Measurements from ENCODE around the gene IL10RB. TPM values are rescaled to one million over a fixed set of nuclear protein-coding genes. Genes with fewer than 3 reads are reported as not detected.

IL10RB gene
- total and polyA plus RNA-seq, 2 experiments from 2014 or later, result 2.2 to 2.5 TPM

DNA sequence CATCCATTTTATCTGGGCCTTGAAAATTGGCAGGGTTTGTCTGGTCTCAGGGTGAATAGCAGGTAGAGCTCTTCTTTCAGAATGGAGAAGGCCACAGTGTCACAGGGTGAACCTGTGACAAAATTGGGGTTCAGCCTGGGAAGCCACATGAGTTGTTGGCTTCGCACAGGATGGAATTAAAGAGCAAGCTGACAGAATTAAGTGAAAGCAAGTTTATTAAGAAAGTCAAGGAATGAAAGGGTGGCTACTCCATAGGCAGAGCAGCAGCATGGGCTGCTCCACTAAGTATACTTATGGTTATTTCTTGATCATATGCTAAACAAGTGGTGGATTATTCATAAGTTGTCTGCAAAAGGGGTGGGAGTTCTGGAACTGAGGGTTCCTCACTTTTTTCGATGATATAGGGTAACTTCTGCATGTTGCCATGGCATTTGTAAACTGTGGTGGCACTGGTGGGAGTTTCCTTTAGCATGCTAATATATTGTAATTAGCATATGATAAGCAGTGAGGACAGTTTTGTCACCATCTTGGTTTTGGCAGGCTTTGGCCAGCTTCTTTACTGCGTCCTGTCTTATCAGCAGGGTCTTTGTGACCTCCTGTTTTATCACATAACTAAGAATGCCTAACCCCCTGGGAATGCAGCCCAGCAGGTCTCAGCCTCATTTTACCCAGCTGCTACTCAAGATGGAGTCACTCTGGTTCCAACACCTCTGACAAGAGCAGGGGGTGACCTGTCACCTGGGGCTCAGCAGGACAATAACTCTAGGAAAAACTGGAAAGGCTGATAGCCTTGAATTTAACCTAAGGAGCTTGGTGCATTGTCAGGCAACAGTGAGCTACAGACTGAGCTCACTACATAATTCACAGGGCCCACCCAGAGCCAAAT lies 31.3 kb upstream of the IL10RB start:
- H3K4me1 Mint-ChIP-seq, result peaks cover 25% of the 10 kb centered on the region
- H3K27me3 ChIP-seq (ENCODE audit: insufficient read depth), result peaks cover 5% of the 10 kb centered on the region; the same call in 1 of the 2 replicates
- H3K4me3 Mint-ChIP-seq, result no peak overlapping the region
- no peak overlapping the region for H3K4me3 ChIP-seq
- H3K27me3 Mint-ChIP-seq (ENCODE audit: insufficient read depth, low read depth, poor library complexity), result peaks cover 8% of the 10 kb centered on the region
- H3F3A ChIP-seq (replicated peaks; ENCODE audit: low read depth), result 0 out of 2 replicates have a peak, but pooled peaks cover 3% of the 10 kb centered on the region
- peaks cover 47% of the 10 kb centered on the region for H3K36me3 Mint-ChIP-seq (ENCODE audit: low read depth)
- peaks cover 7% of the 10 kb centered on the region; the same call in 1 of the 2 replicates for H3K36me3 ChIP-seq (ENCODE audit: insufficient read depth)
- no peak overlapping the region for H3K27ac Mint-ChIP-seq
- peaks cover 24% of the 10 kb centered on the region for H3K4me1 ChIP-seq (ENCODE audit: insufficient read depth)
- DNase-seq (ENCODE audit: low spot score) (peak; percentile 38), ATAC-seq (no peak)
- 0 out of 2 replicates have a peak overlapping the region, but pooled peaks have one; percentile 20 for H3K4me2 ChIP-seq
- no peak overlapping the region for H3K27ac ChIP-seq (ENCODE audit: low read depth)
- H4K20me1 ChIP-seq (replicated peaks; ENCODE audit: insufficient read depth), result 0 out of 2 replicates have a peak, but pooled peaks cover 3% of the 10 kb centered on the region
- no peak for TF ChIP-seq CREB1 (CRISPR knock-in tag; IDR thresholded peaks at IDR 0.05; ENCODE audit: low read depth)
- no peak for TF ChIP-seq EZH2phosphoT487 (IDR thresholded peaks at IDR 0.05; ENCODE audit: unreplicated experiment)
- TF ChIP-seq STAT1 (IDR thresholded peaks at IDR 0.05; ENCODE audit: unreplicated experiment), result no peak
- no peak for TF ChIP-seq POLR2AphosphoS5 (IDR thresholded peaks at IDR 0.05; ENCODE audit: low read depth)
- TF ChIP-seq, protein P1, sequence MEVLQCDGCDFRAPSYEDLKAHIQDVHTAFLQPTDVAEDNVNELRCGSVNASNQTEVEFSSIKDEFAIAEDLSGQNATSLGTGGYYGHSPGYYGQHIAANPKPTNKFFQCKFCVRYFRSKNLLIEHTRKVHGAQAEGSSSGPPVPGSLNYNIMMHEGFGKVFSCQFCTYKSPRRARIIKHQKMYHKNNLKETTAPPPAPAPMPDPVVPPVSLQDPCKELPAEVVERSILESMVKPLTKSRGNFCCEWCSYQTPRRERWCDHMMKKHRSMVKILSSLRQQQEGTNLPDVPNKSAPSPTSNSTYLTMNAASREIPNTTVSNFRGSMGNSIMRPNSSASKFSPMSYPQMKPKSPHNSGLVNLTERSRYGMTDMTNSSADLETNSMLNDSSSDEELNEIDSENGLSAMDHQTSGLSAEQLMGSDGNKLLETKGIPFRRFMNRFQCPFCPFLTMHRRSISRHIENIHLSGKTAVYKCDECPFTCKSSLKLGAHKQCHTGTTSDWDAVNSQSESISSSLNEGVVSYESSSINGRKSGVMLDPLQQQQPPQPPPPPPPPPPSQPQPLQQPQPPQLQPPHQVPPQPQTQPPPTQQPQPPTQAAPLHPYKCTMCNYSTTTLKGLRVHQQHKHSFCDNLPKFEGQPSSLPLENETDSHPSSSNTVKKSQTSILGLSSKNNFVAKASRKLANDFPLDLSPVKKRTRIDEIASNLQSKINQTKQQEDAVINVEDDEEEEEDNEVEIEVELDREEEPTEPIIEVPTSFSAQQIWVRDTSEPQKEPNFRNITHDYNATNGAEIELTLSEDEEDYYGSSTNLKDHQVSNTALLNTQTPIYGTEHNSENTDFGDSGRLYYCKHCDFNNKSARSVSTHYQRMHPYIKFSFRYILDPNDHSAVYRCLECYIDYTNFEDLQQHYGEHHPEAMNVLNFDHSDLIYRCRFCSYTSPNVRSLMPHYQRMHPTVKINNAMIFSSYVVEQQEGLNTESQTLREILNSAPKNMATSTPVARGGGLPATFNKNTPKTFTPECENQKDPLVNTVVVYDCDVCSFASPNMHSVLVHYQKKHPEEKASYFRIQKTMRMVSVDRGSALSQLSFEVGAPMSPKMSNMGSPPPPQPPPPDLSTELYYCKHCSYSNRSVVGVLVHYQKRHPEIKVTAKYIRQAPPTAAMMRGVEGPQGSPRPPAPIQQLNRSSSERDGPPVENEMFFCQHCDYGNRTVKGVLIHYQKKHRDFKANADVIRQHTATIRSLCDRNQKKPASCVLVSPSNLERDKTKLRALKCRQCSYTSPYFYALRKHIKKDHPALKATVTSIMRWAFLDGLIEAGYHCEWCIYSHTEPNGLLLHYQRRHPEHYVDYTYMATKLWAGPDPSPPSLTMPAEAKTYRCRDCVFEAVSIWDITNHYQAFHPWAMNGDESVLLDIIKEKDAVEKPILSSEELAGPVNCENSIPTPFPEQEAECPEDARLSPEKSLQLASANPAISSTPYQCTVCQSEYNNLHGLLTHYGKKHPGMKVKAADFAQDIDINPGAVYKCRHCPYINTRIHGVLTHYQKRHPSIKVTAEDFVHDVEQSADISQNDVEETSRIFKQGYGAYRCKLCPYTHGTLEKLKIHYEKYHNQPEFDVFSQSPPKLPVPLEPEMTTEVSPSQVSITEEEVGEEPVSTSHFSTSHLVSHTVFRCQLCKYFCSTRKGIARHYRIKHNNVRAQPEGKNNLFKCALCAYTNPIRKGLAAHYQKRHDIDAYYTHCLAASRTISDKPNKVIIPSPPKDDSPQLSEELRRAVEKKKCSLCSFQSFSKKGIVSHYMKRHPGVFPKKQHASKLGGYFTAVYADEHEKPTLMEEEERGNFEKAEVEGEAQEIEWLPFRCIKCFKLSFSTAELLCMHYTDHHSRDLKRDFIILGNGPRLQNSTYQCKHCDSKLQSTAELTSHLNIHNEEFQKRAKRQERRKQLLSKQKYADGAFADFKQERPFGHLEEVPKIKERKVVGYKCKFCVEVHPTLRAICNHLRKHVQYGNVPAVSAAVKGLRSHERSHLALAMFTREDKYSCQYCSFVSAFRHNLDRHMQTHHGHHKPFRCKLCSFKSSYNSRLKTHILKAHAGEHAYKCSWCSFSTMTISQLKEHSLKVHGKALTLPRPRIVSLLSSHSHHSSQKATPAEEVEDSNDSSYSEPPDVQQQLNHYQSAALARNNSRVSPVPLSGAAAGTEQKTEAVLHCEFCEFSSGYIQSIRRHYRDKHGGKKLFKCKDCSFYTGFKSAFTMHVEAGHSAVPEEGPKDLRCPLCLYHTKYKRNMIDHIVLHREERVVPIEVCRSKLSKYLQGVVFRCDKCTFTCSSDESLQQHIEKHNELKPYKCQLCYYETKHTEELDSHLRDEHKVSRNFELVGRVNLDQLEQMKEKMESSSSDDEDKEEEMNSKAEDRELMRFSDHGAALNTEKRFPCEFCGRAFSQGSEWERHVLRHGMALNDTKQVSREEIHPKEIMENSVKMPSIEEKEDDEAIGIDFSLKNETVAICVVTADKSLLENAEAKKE (CRISPR knock-in tag; IDR thresholded peaks at IDR 0.05), result no peak
- TF ChIP-seq, protein P2, sequence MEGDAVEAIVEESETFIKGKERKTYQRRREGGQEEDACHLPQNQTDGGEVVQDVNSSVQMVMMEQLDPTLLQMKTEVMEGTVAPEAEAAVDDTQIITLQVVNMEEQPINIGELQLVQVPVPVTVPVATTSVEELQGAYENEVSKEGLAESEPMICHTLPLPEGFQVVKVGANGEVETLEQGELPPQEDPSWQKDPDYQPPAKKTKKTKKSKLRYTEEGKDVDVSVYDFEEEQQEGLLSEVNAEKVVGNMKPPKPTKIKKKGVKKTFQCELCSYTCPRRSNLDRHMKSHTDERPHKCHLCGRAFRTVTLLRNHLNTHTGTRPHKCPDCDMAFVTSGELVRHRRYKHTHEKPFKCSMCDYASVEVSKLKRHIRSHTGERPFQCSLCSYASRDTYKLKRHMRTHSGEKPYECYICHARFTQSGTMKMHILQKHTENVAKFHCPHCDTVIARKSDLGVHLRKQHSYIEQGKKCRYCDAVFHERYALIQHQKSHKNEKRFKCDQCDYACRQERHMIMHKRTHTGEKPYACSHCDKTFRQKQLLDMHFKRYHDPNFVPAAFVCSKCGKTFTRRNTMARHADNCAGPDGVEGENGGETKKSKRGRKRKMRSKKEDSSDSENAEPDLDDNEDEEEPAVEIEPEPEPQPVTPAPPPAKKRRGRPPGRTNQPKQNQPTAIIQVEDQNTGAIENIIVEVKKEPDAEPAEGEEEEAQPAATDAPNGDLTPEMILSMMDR (conservative IDR thresholded peaks at IDR 0.05; ENCODE audit: low read depth in 2 of 2), result no peak
- no peak for TF ChIP-seq JUNB (IDR thresholded peaks at IDR 0.05; ENCODE audit: unreplicated experiment)
- TF ChIP-seq NANOG (IDR thresholded peaks at IDR 0.05; ENCODE audit: borderline replicate concordance), result no peak
- TF ChIP-seq, protein P3, sequence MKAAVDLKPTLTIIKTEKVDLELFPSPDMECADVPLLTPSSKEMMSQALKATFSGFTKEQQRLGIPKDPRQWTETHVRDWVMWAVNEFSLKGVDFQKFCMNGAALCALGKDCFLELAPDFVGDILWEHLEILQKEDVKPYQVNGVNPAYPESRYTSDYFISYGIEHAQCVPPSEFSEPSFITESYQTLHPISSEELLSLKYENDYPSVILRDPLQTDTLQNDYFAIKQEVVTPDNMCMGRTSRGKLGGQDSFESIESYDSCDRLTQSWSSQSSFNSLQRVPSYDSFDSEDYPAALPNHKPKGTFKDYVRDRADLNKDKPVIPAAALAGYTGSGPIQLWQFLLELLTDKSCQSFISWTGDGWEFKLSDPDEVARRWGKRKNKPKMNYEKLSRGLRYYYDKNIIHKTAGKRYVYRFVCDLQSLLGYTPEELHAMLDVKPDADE (IDR thresholded peaks at IDR 0.05), result no peak
- TF ChIP-seq EZH2 (IDR thresholded peaks at IDR 0.05; ENCODE audit: low read depth, unreplicated experiment), result no peak
- no peak for TF ChIP-seq ZNF331 (CRISPR knock-in tag; IDR thresholded peaks at IDR 0.05; ENCODE audit: low read depth)
- no peak for TF ChIP-seq ZNF114 (CRISPR knock-in tag; IDR thresholded peaks at IDR 0.05)
- TF ChIP-seq, protein P4, sequence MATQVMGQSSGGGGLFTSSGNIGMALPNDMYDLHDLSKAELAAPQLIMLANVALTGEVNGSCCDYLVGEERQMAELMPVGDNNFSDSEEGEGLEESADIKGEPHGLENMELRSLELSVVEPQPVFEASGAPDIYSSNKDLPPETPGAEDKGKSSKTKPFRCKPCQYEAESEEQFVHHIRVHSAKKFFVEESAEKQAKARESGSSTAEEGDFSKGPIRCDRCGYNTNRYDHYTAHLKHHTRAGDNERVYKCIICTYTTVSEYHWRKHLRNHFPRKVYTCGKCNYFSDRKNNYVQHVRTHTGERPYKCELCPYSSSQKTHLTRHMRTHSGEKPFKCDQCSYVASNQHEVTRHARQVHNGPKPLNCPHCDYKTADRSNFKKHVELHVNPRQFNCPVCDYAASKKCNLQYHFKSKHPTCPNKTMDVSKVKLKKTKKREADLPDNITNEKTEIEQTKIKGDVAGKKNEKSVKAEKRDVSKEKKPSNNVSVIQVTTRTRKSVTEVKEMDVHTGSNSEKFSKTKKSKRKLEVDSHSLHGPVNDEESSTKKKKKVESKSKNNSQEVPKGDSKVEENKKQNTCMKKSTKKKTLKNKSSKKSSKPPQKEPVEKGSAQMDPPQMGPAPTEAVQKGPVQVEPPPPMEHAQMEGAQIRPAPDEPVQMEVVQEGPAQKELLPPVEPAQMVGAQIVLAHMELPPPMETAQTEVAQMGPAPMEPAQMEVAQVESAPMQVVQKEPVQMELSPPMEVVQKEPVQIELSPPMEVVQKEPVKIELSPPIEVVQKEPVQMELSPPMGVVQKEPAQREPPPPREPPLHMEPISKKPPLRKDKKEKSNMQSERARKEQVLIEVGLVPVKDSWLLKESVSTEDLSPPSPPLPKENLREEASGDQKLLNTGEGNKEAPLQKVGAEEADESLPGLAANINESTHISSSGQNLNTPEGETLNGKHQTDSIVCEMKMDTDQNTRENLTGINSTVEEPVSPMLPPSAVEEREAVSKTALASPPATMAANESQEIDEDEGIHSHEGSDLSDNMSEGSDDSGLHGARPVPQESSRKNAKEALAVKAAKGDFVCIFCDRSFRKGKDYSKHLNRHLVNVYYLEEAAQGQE (IDR thresholded peaks at IDR 0.05; ENCODE audit: unreplicated experiment), result no peak
- peaks cover 34% of the 10 kb centered on the region for H3K9me3 Mint-ChIP-seq
- no peaks in the 10 kb centered on the region for H3K9me2 ChIP-seq (ENCODE audit: insufficient read depth)
- peaks cover 45% of the 10 kb centered on the region for H3K79me2 ChIP-seq (replicated peaks; ENCODE audit: insufficient read depth)
- H2AFZ ChIP-seq, result no peak overlapping the region
